H1 (cell line): ENCODE data around the gene DCAF15. TPM values are rescaled to one million over a fixed set of nuclear protein-coding genes. Genes with fewer than 3 reads are reported as not detected.

Source experiments
- CTCF ChIA-PET: fragments of 300-600 bp; sonication (Branson Sonifier 250); formaldehyde crosslinking; loops from one replicate; lab custom pipeline; 2021; ENCODE audit not compliant: partially characterized antibody; lab: Charles Lee
- POLR2A ChIA-PET: fragments of 300-600 bp; sonication (Branson Sonifier 250); formaldehyde crosslinking; loops from one replicate; lab custom pipeline; 2021; ENCODE audit warnings: inconsistent platforms; ENCODE audit not compliant: partially characterized antibody; lab: Charles Lee
- DNase-seq, 2 experiments: peaks; one replicate each; pipeline versions ENCODE4 v3.0.0 to v3.0.0-alpha.2; 2010 to 2022; ENCODE audit warnings: low spot score in 2 of 2, low read depth in 1 of 2, mixed read lengths in 1 of 2
- FAIRE-seq: peaks from 2 replicates; lab custom pipeline; 2011; peaks lifted over from hg19 to GRCh38; lab: Jason Lieb, UNC
- H2AFZ ChIP-seq: 2 replicates; pipeline ENCODE4 v1.8.1; 2012; ENCODE audit warnings: low read length, inconsistent platforms
- H2AK5ac ChIP-seq: 2 replicates; pipeline ENCODE4 v1.6.1; 2013; ENCODE audit warnings: low read depth, low read length
- H2BK120ac ChIP-seq: replicated peaks from 2 replicates; pipeline ENCODE3; 2013; ENCODE audit warnings: low read depth, low read length, inconsistent platforms
- H2BK12ac ChIP-seq: 2 replicates; pipeline ENCODE4 v1.6.1; 2013; ENCODE audit warnings: low read depth, low read length
- H2BK15ac ChIP-seq: 2 replicates; pipeline ENCODE4 v1.6.1; 2013; ENCODE audit warnings: low read length
- H2BK20ac ChIP-seq: 2 replicates; pipeline ENCODE4 v1.6.1; 2013; ENCODE audit warnings: low read length
- H2BK5ac ChIP-seq: 2 replicates; pipeline ENCODE4 v1.6.1; 2013; ENCODE audit warnings: low read depth, low read length
- H3K14ac ChIP-seq: 2 replicates; pipeline ENCODE4 v1.6.1; 2013; ENCODE audit warnings: inconsistent platforms; ENCODE audit not compliant: insufficient read length
- H3K18ac ChIP-seq: 2 replicates; pipeline ENCODE4 v1.6.1; 2013; ENCODE audit warnings: low read length; ENCODE audit errors: extremely low read depth
- H3K23ac ChIP-seq: 2 replicates; pipeline ENCODE4 v1.6.1; 2013; ENCODE audit warnings: inconsistent platforms; ENCODE audit not compliant: insufficient read length
- H3K23me2 ChIP-seq: 2 replicates; pipeline ENCODE4 v1.6.1; 2013; ENCODE audit warnings: low read depth, low read length
- H3K27ac ChIP-seq: 2 replicates; pipeline ENCODE4 v1.6.1; 2011; ENCODE audit warnings: low read depth, low read length, inconsistent platforms
- H3K27me3 ChIP-seq, 4 experiments: replicated peaks in 1 of 4; 1 replicate in 1 of 4; 2 replicates in 3 of 4; pipeline versions ENCODE4 v1.6.1 to v1.8.1; 2011 to 2013; ENCODE audit warnings: low read length in 3 of 4, mild to moderate bottlenecking in 3 of 4, inconsistent platforms in 2 of 4, mixed read lengths in 2 of 4, moderate library complexity in 1 of 4; ENCODE audit not compliant: control insufficient read depth in 3 of 4, insufficient read depth in 3 of 4; ENCODE audit errors: extremely low read depth in 1 of 4
- H3K36me3 ChIP-seq, 4 experiments: 2 replicates each; pipeline versions ENCODE4 v1.6.1 to v1.8.1; 2011 to 2013; ENCODE audit warnings: mild to moderate bottlenecking in 4 of 4, low read length in 3 of 4, moderate library complexity in 2 of 4, control low read depth in 1 of 4, inconsistent platforms in 1 of 4; ENCODE audit not compliant: insufficient read depth in 4 of 4, control insufficient read depth in 2 of 4
- H3K4ac ChIP-seq: replicated peaks from 2 replicates; pipeline ENCODE3; 2013; ENCODE audit warnings: low read length, low read depth, mixed read lengths, inconsistent platforms; ENCODE audit not compliant: insufficient read length
- H3K4me1 ChIP-seq, 4 experiments: replicated peaks in 1 of 4; 1 replicate in 1 of 4; 2 replicates in 3 of 4; pipeline versions ENCODE4 v1.6.1 to v1.8.1; 2011 to 2013; ENCODE audit warnings: low read length in 3 of 4, inconsistent platforms in 2 of 4, mixed read lengths in 1 of 4; ENCODE audit not compliant: insufficient read depth in 4 of 4, control insufficient read depth in 3 of 4
- H3K4me2 ChIP-seq, 2 experiments: 2 replicates each; pipeline versions ENCODE4 v1.6.1 to v1.8.1; 2011 to 2013; ENCODE audit warnings: low read depth in 2 of 2, low read length in 2 of 2, control low read depth in 1 of 2, inconsistent platforms in 1 of 2, mild to moderate bottlenecking in 1 of 2; ENCODE audit not compliant: insufficient read depth in 1 of 2
- H3K4me3 ChIP-seq, 4 experiments: fragments of 200-600, 300-600 bp in 1 of 4; sonication (generic), shearing (Covaris generic), sonication (Bioruptor Twin) in 1 of 4; 2 replicates each; pipeline versions ENCODE4 v1.5.1 to v1.8.1; 2011 to 2016; ENCODE audit warnings: low read length in 4 of 4, low read depth in 3 of 4, control low read depth in 2 of 4, inconsistent platforms in 2 of 4, mild to moderate bottlenecking in 2 of 4, mixed read lengths in 1 of 4, moderate library complexity in 1 of 4; ENCODE audit not compliant: insufficient read depth in 2 of 4; ENCODE audit errors: extremely low read depth in 1 of 4
- H3K56ac ChIP-seq: replicated peaks from 2 replicates; pipeline ENCODE3; 2013; ENCODE audit warnings: low read depth, mild to moderate bottlenecking, mixed read lengths, low read length, inconsistent platforms; ENCODE audit not compliant: insufficient read length
- H3K79me1 ChIP-seq: 2 replicates; pipeline ENCODE4 v1.6.1; 2013; ENCODE audit warnings: low read depth, low read length, control low read depth
- H3K79me2 ChIP-seq, 2 experiments: 2 replicates each; pipeline versions ENCODE4 v1.6.1 to v1.8.1; 2012 to 2013; ENCODE audit warnings: low read length in 2 of 2, mild to moderate bottlenecking in 2 of 2, inconsistent platforms in 1 of 2; ENCODE audit not compliant: insufficient read depth in 2 of 2, control insufficient read depth in 1 of 2
- H3K9ac ChIP-seq, 4 experiments: replicated peaks in 1 of 4; 1 replicate in 1 of 4; 2 replicates in 3 of 4; pipeline versions ENCODE4 v1.6.1 to v1.8.1; 2011 to 2013; ENCODE audit warnings: low read depth in 3 of 4, low read length in 3 of 4, control low read depth in 2 of 4, mild to moderate bottlenecking in 2 of 4, moderate library complexity in 2 of 4, inconsistent platforms in 1 of 4; ENCODE audit errors: extremely low read depth in 1 of 4
- H3K9me3 ChIP-seq, 2 experiments: 2 replicates each; pipeline versions ENCODE4 v1.6.1 to v1.8.1; 2012 to 2013; ENCODE audit warnings: mild to moderate bottlenecking in 2 of 2, moderate library complexity in 2 of 2, control low read depth in 1 of 2, inconsistent platforms in 1 of 2, low read depth in 1 of 2, low read length in 1 of 2, mixed read lengths in 1 of 2; ENCODE audit not compliant: insufficient read depth in 2 of 2
- H4K20me1 ChIP-seq, 2 experiments: replicated peaks in 1 of 2; 2 replicates each; pipeline versions ENCODE3 to v1.8.1; 2011 to 2013; ENCODE audit warnings: inconsistent platforms in 2 of 2, low read length in 2 of 2, mild to moderate bottlenecking in 1 of 2; ENCODE audit not compliant: insufficient read depth in 2 of 2, control insufficient read depth in 1 of 2
- H4K5ac ChIP-seq: 2 replicates; pipeline ENCODE4 v1.6.1; 2013; ENCODE audit warnings: low read length, low read depth, mixed read lengths, inconsistent platforms; ENCODE audit not compliant: insufficient read length
- H4K8ac ChIP-seq: 2 replicates; pipeline ENCODE4 v1.8.0; 2013; ENCODE audit warnings: mild to moderate bottlenecking, moderate library complexity, low read length, inconsistent platforms; ENCODE audit not compliant: insufficient read depth; ENCODE audit errors: extremely low read depth
- H4K91ac ChIP-seq: replicated peaks from 2 replicates; pipeline ENCODE3; 2013; ENCODE audit warnings: low read length, mixed read lengths, inconsistent platforms; ENCODE audit not compliant: insufficient read length
- POU5F1 ChIP-seq: IDR thresholded peaks from 2 replicates; pipeline ENCODE4 v1.6.1; 2011; ENCODE audit warnings: low read depth, mild to moderate bottlenecking, low read length, moderate library complexity
- WGBS, 2 experiments: shearing (Covaris generic) in 1 of 2; methylation state at CpG; one replicate each; pipeline versions ENCODE4 v1.1.6 to v1.1.7; 2013 to 2015; ENCODE audit warnings: low lambda C conversion rate in 2 of 2, mixed read lengths in 2 of 2, inconsistent platforms in 1 of 2, low coverage in 1 of 2, missing lambda C conversion rate in 1 of 2; ENCODE audit not compliant: insufficient replicate concordance in 2 of 2, insufficient coverage in 1 of 2, insufficient read length in 1 of 2; ENCODE audit errors: extremely low coverage in 1 of 2, missing lambda C conversion rate in 1 of 2; 5-methylcytosine and 5-hydroxymethylcytosine counted together
- polyA plus RNA-seq, 7 experiments: library from polyadenylated mRNA; depleted of rRNA in 3 of 7; stranded (reverse) in 5 of 7; unstranded in 2 of 7; fragments of >200 nt in 5 of 7; fragments of 200-250 nt in 2 of 7; gene quantifications; 1 replicate in 5 of 7; 2 replicates in 1 of 7; 4 replicates in 1 of 7; pipeline versions ENCODE4 v1.2.1 to v1.2.3, GENCODE V29; 2011 to 2013; ENCODE audit warnings: missing spikeins in 2 of 7, mixed read lengths in 2 of 7
- total RNA-seq: library from RNA; stranded (reverse); fragmentation: NEBNext Ultra II Directional; extraction: Animal tissue kit (Norgen Biotek cat#: 25700); gene quantifications from 2 replicates; pipeline ENCODE4 v1.2.1, GENCODE V29; 2021

DCAF15 gene
- total and polyA plus RNA-seq, 2 of the 8 experiments (the other 6 are each of a cell fraction or from before 2014, with no cell fraction given) = 68.7 to 80.8 TPM

- no peaks in the 10 kb centered on the region for H3K4me1 ChIP-seq
- H3K4ac ChIP-seq = no peak overlapping the region
- no peak overlapping the region for H2BK5ac ChIP-seq
- no peaks in the 10 kb centered on the region for H4K20me1 ChIP-seq
- no peaks in the 10 kb centered on the region for H3K9me3 ChIP-seq
- no peaks in the 10 kb centered on the region for H3K27me3 ChIP-seq
- no peak overlapping the region for H4K91ac ChIP-seq
- no peak overlapping the region for H3K27ac ChIP-seq
- 95% methylated on average over 4 of the region's 4 CpGs; no CpG with 5 or more reads in 1 of the 2 experiments for WGBS, 2 experiments
- H3K4me2 ChIP-seq = no peak overlapping the region
- no peak overlapping the region for H2BK12ac ChIP-seq
- H2AK5ac ChIP-seq = no peak overlapping the region
- H3K4me3 ChIP-seq = no peak overlapping the region
- no peak overlapping the region for H3K18ac ChIP-seq
- H3K23me2 ChIP-seq = no peaks in the 10 kb centered on the region
- no peak overlapping the region for H2BK20ac ChIP-seq
- no peaks in the 10 kb centered on the region for H3K79me1 ChIP-seq
- H2AFZ ChIP-seq = no peak overlapping the region
- ChIA-PET POLR2A (no interaction called here), CTCF (interaction anchor here (0.8 to 2.3 kb wide), 2 partner anchors 11 to 12 kb away, joined by 3 to 9 read pairs; no protein-coding TSS in a partner anchor)
- no peak overlapping the region for H2BK120ac ChIP-seq
- DNase-seq (no peak), FAIRE-seq (no peak)
- H4K5ac ChIP-seq = no peak overlapping the region
- no peak overlapping the region for H4K8ac ChIP-seq
- no peak overlapping the region for H2BK15ac ChIP-seq
- no peak overlapping the region for H3K14ac ChIP-seq
- no peak overlapping the region for H3K23ac ChIP-seq
- TF ChIP-seq POU5F1 = no peak
- H3K9ac ChIP-seq = no peak overlapping the region
- H3K56ac ChIP-seq = no peak overlapping the region
- no peaks in the 10 kb centered on the region for H3K79me2 ChIP-seq
- no peaks in the 10 kb centered on the region for H3K36me3 ChIP-seq
Measured at GRCh38 chr19:13946414-13946813, 5.9 kb upstream of the DCAF15 start.
